SHP77 (cell line): ENCODE data around the gene IQCN.
"Not testable (repeated sequence)": the region's sequence is repeated elsewhere in the genome, so short reads cannot be mapped to it uniquely, and the experiment has no call there.

Experiments
- DNase-seq, 2 experiments: peaks; one replicate each; lab custom pipeline; 2025; lab: John Stamatoyannopoulos, UW

The IQCN gene

GRCh38 chr19:18209912-18210311, 64.3 kb downstream of the IQCN start:
- not testable (repeated sequence) for DNase-seq

DNA sequence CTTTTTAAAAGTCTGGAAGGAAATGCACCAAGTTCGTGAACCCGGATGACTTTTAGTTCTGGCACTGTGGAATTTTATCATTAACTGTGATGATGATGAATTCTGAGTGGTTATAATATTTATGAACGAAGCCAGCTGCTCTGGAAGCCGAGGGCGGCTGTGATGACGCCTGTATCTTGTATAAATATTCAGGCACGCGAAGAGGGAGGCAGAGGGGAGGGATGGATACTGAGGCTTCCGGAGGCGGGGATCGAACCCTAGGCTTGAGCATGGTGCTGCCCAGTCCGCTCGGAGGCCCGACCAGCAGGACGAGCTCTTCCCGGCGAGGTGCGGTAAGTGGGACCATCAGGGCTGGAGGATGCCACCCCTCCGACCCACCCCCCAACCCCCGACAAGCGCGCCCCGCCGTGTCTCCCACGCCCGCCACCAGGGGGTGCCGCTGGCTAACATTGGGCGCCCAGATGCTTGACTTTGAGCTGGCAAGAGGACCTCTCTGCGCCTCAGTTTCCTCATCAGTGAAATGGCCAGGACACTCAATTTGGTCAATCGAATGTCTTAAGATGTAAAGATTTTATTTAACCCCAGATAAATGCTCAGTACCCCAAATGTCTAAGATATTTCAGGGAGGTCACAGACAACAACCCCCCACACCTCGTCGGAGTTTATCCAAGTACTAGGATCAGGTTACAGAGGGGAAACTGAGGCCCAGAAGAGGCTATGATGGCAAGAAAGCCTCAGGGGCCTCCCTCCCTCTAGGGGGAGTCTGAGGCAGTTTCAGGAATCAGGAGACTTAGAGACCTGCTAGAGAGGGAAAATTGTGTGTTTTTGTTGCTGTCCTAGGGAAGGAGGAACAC, 65.9 kb downstream of the IQCN start:
- DNase-seq = peak; percentile 49
